SU-DHL-6 (cell line): ENCODE measurements around the gene ATRNL1.
"Not testable (repeated sequence)": the region's sequence is repeated elsewhere in the genome, so short reads cannot be mapped to it uniquely, and the experiment has no call there.

Experiments used
- H2AFZ ChIP-seq: fragments of 200-600 bp; sonication (generic); 2 replicates; pipeline ENCODE4 v1.6.1; 2014; ENCODE audit warnings: low read depth, mild to moderate bottlenecking, moderate library complexity, mixed read lengths, antibody characterized with exemption, low read length; ENCODE audit not compliant: severe bottlenecking
- H3F3A ChIP-seq: fragments of 200-600 bp; shearing (Covaris generic); 2 replicates; pipeline ENCODE4 v1.6.0; 2016; ENCODE audit warnings: antibody characterized with exemption, mild to moderate bottlenecking; ENCODE audit not compliant: insufficient read depth
- H3K27ac ChIP-seq: fragments of 200-600 bp; sonication (generic); 2 replicates; pipeline ENCODE4 v1.5.1; 2016; ENCODE audit warnings: low read depth, mild to moderate bottlenecking, low read length, moderate library complexity, mixed read lengths
- H3K27me3 ChIP-seq: fragments of 200-600 bp; sonication (generic), shearing (Covaris generic); 2 replicates; pipeline ENCODE4 v1.6.0; 2014; ENCODE audit warnings: mild to moderate bottlenecking, low read length
- H3K36me3 ChIP-seq: fragments of 200-600 bp; sonication (generic); 2 replicates; pipeline ENCODE4 v1.6.1; 2014; ENCODE audit warnings: mild to moderate bottlenecking, low read length, mixed read lengths
- H3K4me2 ChIP-seq: fragments of 300-600, 200-600 bp; shearing (Covaris generic), sonication (generic); 2 replicates; pipeline ENCODE4 v1.6.0; 2014; ENCODE audit warnings: low read length, low read depth, mild to moderate bottlenecking; ENCODE audit not compliant: poor library complexity, severe bottlenecking
- H3K4me3 ChIP-seq: fragments of 200-600 bp; sonication (generic); 2 replicates; pipeline ENCODE4 v1.5.1; 2014; ENCODE audit warnings: antibody characterized with exemption, low read length, mild to moderate bottlenecking, mixed read lengths; ENCODE audit not compliant: insufficient read depth, poor library complexity, severe bottlenecking
- H3K79me2 ChIP-seq: fragments of 200-600 bp; sonication (generic); 2 replicates; pipeline ENCODE4 v1.6.1; 2014; ENCODE audit warnings: mild to moderate bottlenecking, low read length, moderate library complexity; ENCODE audit not compliant: insufficient read depth
- H3K9ac ChIP-seq: fragments of 200-600 bp; sonication (generic); 2 replicates; pipeline ENCODE4 v1.7.0; 2014; ENCODE audit warnings: mild to moderate bottlenecking, low read length
- H3K9me2 ChIP-seq: fragments of 200-600 bp; sonication (generic); replicated peaks from 2 replicates; pipeline ENCODE4 v1.6.1; 2014; ENCODE audit warnings: low read length; ENCODE audit not compliant: insufficient read depth
- H3K9me3 ChIP-seq: fragments of 200-600 bp; sonication (generic); 2 replicates; pipeline ENCODE4 v1.6.1; 2014; ENCODE audit warnings: low read length, mixed read lengths; ENCODE audit not compliant: insufficient read depth
- H4K20me1 ChIP-seq: fragments of 200-600 bp; sonication (generic); 2 replicates; pipeline ENCODE4 v1.6.1; 2014; ENCODE audit warnings: low read depth, mild to moderate bottlenecking, antibody characterized with exemption, low read length, moderate library complexity, mixed read lengths
- EZH2phosphoT487 ChIP-seq: fragments of 200-600 bp; sonication (generic), shearing (Covaris generic); conservative IDR thresholded peaks from 2 replicates; pipeline ENCODE4 v1.6.1; 2018; ENCODE audit warnings: mild to moderate bottlenecking, antibody characterized with exemption, low read length, moderate library complexity, mixed read lengths
- TF ChIP-seq, protein P1 (sequence below): fragments of 200-600 bp; sonication (generic); IDR thresholded peaks from one replicate; pipeline ENCODE4 v1.5.1; 2017; ENCODE audit warnings: antibody characterized with exemption, mild to moderate bottlenecking, low read length, moderate library complexity; ENCODE audit not compliant: insufficient read depth, poor library complexity, severe bottlenecking

Gene ATRNL1

DNA sequence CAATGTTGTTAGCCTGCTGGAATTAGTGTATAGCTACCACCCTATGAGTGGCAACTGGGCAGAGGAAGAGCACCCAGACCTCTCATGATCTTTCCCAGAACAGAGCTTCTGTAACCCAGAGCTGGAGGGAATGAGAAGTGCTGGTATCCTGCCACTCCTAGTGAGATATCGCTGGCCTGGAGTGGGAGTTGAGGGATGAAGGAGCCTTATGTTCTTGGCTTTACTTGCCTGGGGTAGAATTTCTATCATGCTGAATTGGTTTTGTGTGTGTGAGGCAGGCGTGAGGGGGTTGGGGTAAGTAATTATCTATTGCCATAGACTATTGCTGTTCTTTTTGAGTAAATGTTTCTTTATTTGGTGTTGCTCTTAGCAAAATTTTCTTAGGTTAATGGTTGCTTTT lies 146.6 kb downstream of the ATRNL1 start:
- H3K4me2 ChIP-seq: no peak overlapping the region
- H3K4me3 ChIP-seq: no peak overlapping the region
- H3K27me3 ChIP-seq: no peaks in the 10 kb centered on the region
- no peaks in the 10 kb centered on the region for H3K79me2 ChIP-seq
- no peaks in the 10 kb centered on the region for H3F3A ChIP-seq
- no peaks in the 10 kb centered on the region for H4K20me1 ChIP-seq
- H2AFZ ChIP-seq: no peak overlapping the region
- H3K9me2 ChIP-seq: no peaks in the 10 kb centered on the region
- no peak overlapping the region for H3K27ac ChIP-seq
- H3K9me3 ChIP-seq: no peaks in the 10 kb centered on the region
- TF ChIP-seq, protein P1, sequence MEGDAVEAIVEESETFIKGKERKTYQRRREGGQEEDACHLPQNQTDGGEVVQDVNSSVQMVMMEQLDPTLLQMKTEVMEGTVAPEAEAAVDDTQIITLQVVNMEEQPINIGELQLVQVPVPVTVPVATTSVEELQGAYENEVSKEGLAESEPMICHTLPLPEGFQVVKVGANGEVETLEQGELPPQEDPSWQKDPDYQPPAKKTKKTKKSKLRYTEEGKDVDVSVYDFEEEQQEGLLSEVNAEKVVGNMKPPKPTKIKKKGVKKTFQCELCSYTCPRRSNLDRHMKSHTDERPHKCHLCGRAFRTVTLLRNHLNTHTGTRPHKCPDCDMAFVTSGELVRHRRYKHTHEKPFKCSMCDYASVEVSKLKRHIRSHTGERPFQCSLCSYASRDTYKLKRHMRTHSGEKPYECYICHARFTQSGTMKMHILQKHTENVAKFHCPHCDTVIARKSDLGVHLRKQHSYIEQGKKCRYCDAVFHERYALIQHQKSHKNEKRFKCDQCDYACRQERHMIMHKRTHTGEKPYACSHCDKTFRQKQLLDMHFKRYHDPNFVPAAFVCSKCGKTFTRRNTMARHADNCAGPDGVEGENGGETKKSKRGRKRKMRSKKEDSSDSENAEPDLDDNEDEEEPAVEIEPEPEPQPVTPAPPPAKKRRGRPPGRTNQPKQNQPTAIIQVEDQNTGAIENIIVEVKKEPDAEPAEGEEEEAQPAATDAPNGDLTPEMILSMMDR: no peak
- TF ChIP-seq EZH2phosphoT487: no peak
- H3K9ac ChIP-seq: no peak overlapping the region
- no peaks in the 10 kb centered on the region for H3K36me3 ChIP-seq

DNA sequence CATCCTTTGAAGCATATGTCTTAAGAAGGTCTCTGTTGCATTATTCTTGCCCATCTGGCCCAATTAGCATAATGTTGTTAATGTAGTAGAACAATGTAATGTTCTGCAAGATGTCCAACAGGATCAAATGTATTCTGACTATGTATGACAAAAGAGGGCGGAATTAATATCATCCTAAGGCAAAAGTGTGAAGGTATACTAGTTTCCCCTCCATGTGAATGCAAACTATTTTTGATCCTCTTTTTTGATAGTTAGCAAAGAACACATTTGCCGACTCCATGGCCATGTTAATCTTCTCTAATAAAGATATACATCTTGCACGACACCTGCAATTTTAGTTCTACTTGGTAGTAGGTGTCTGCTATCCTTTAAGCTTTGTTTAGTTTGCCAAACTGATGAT lies 157.6 kb downstream of the ATRNL1 start:
- Histone ChIP-seq H3K9me2 (no peaks in the 10 kb centered on the region), H3K27ac (no peak overlapping the region), H3K9me3 (no peaks in the 10 kb centered on the region), H2AFZ (no peak overlapping the region), H4K20me1 (no peaks in the 10 kb centered on the region), H3K27me3 (no peaks in the 10 kb centered on the region), H3K36me3 (no peaks in the 10 kb centered on the region), H3K4me2 (no peak overlapping the region), H3F3A (no peaks in the 10 kb centered on the region), H3K9ac (no peak overlapping the region), H3K79me2 (no peaks in the 10 kb centered on the region), H3K4me3 (no peak overlapping the region)
- no peak for TF ChIP-seq EZH2phosphoT487
- TF ChIP-seq, protein P1: no peak

DNA sequence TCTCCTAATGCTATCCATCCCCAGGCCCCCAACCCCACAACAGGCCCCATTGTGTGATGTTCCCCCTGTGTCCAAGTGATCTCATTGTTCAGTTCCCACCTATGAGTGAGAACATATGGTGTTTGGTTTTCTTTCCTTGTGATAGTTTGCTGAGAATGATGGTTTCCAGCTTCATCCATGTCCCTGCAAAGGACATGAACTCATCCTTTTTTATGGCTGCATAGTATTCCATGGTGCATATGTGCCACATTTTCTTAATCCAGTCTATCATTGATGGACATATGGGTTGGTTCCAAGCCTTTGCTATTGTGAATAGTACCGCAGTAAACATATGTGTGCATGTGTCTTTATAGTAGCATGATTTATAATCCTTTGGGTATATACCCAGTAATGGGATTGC lies 160.6 kb downstream of the ATRNL1 start:
- not testable (repeated sequence) for H3K9me3 ChIP-seq, H4K20me1 ChIP-seq, H3K4me3 ChIP-seq, H3K4me2 ChIP-seq, H3F3A ChIP-seq, H3K27ac ChIP-seq, H3K9ac ChIP-seq, H3K79me2 ChIP-seq, H3K27me3 ChIP-seq, H3K36me3 ChIP-seq, H3K9me2 ChIP-seq, H2AFZ ChIP-seq

DNA sequence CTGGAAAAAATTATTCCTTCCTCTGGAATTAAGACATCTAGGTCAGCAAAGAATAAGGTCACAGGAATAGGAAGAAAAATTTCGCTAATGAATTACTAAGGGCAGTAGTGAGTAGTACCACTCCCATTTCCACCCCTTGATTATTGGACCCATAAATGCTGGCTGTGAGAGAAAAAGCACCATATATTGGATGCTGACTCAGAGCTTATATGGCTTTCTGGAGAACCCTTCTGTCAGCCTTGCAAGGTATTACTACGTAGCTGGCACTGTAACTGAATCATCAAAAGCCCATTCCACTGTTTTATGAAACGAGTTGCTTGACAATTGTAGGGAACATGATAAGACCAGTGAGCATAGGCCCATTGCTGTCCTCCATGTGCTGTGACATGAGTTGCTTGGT lies 179.3 kb downstream of the ATRNL1 start:
- Histone ChIP-seq H3K4me2 (no peak overlapping the region), H3K36me3 (no peaks in the 10 kb centered on the region), H3F3A (no peaks in the 10 kb centered on the region), H4K20me1 (no peaks in the 10 kb centered on the region), H3K27me3 (no peaks in the 10 kb centered on the region), H3K79me2 (no peaks in the 10 kb centered on the region), H3K9ac (no peak overlapping the region), H3K9me2 (no peaks in the 10 kb centered on the region), H3K27ac (no peak overlapping the region), H3K9me3 (no peaks in the 10 kb centered on the region), H3K4me3 (no peak overlapping the region), H2AFZ (no peak overlapping the region)
- TF ChIP-seq, protein P1: no peak
- no peak for TF ChIP-seq EZH2phosphoT487
